Hematopoietic multipotent progenitor cell treated with erythropoietin and hydrocortisone succinate and interleukin-3 and kit ligand, for 6 days (in vitro differentiated cells): ENCODE measurements around the gene B3GNT4.
"Not testable (repeated sequence)": the region's sequence is repeated elsewhere in the genome, so short reads cannot be mapped to it uniquely, and the experiment has no call there.

Source experiments
- DNase-seq: peaks from one replicate; pipeline ENCODE4 v3.0.0-alpha.2; 2015

B3GNT4 gene

DNA sequence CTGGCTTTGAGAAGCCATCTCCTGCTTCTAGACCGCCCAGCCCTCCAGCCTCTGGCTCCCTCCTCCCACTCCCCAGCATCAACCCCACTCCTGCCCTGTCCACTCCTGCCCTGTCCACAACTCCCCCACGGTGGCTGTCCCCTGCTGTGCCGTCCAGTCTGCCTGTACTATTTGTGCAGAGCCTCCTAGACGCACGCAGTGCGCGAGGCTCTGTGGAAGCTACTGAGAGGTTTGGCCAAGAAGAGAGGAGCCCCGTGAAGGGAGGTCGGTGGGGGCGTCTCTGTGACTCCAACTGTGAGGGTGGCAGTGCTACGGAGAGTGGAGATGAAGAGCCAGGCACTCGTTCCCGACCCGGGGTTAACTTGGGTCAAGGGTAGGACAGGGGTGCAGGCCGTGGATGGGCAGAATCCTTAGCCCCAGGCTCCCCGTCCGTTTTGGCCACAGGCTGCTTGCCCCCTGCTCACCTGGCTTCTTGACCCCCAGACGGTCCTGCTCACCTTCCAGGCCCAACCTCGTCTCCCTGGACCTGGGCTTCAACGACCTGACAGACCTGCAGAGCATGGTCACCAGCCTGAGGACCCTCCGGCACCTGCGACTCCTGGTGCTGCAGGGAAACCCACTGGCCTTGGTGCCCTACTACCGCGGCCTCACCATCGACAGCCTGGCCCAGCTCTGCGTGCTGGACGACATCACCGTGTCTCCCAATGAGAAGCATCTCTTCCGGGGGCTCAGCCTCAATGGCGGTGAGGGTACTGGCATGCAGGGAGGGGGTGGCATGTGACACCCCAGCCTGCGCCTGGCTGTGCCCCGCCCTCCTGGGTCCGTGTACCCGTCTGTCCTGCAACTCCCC is 13.7 kb upstream of the B3GNT4 start:
- no peak for DNase-seq

DNA sequence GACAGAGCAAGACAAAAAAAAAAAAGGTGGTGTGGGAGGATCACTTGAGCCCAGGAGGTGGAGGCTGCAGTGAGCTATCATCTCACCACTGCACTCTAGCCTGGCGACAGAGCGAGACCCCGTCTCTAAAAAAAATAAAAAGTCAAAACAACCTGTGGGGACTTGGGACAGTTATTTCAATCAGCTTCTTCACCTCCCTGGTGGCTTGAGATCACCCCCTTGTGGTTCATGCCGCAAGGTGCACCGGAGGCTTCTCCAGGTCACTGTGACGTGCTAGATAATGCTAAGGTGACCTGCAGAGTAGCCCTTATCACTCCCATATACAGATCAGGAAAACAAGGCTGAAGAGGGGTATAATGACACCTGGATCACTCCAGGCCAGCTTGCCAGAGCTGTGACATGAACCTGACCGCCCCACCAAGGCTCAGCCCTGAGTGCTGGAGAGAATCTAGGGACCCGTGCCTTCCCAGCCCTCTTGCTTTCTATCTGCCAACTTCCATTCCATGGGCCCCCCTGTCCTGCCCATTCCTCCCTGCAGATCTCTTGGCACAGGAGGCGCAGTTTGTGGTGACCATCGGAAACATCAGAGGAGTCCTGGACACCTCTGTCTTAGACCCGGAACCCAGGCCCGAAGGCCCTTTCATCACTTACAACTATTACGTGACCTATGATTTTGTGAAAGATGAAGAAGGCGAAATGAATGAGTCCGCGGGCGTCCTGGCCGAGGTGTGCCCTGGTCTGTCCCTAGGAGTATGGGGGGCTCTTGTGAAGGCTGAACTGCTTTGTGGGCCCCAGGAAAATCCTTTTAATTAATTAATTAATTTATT is 12.5 kb upstream of the B3GNT4 start:
- DNase-seq: peak; percentile 85

DNA sequence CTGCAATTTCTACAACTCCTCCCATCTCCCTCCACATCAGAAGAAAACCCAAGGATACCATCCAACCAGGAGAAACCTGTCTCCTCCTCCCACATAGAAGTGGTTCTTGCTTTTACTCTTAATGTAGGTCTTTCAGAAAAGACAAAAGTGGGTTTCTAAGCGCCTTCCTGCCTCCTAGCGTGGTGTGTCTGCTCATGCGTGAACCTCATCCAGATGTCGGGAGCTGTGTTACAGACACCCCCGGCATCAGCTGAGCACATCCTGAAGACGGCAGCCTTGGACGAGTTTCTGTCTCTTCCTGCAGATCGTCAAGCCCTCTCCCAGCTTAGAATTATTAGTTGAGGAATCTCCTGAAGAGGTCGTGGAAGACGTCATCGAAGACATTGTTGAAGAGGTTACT is 11.1 kb upstream of the B3GNT4 start:
- DNase-seq: no peak

DNA sequence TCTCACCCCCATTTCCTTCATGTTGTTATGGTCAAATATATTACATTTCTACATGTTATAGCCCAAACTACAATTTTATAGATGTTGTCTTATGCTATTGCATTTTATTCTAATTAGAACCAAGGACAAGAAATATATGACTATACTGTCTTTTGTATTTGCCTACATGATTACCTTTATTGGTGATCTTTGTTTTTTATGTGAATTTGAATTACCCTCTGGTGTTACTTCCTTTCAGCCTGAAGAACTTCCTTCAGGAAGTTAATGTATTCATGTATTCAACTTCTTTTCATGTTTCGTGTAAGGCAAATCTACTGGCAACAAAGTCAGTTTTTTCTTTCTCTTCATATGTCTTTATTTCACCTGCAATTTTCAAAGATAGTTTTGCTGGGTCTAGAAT is 8.7 kb upstream of the B3GNT4 start:
- no peak for DNase-seq

DNA sequence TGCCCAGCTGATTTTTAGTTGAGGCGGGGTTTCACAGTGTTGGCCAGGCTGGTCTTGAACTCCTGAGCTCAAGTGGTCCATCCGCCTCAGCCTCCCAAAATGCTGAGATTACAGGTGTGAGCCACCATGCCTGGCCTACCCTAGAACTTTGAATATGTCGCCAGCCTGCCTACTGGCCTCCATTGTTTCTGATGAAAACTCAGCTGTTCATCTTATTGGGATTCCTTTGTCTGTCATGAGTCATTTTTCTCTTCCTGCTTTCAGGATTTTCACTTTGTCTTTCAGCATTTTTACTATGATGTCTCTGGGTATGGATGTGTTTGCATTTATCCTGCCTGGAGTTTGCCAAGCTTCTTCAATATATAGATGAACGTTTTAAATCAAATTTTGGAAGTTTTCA is 8.1 kb upstream of the B3GNT4 start:
- no peak for DNase-seq

DNA sequence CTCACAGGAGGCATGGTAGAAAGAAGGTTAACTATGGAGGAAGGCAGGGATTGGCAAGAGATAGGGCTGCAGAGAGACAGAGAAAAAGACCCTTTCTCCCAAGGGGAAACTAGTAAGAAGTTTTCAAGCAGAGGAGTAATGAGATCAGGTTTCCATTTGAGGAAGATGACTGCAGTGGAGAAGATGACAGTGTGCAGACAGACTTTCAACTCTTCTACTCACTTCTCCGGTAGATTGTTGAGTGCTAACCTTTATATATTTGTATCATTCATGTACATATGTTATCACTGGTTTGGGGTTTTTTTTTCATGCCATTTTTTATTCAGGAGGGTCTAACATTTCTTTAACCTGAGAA is 5.9 kb upstream of the B3GNT4 start:
- no peak for DNase-seq

DNA sequence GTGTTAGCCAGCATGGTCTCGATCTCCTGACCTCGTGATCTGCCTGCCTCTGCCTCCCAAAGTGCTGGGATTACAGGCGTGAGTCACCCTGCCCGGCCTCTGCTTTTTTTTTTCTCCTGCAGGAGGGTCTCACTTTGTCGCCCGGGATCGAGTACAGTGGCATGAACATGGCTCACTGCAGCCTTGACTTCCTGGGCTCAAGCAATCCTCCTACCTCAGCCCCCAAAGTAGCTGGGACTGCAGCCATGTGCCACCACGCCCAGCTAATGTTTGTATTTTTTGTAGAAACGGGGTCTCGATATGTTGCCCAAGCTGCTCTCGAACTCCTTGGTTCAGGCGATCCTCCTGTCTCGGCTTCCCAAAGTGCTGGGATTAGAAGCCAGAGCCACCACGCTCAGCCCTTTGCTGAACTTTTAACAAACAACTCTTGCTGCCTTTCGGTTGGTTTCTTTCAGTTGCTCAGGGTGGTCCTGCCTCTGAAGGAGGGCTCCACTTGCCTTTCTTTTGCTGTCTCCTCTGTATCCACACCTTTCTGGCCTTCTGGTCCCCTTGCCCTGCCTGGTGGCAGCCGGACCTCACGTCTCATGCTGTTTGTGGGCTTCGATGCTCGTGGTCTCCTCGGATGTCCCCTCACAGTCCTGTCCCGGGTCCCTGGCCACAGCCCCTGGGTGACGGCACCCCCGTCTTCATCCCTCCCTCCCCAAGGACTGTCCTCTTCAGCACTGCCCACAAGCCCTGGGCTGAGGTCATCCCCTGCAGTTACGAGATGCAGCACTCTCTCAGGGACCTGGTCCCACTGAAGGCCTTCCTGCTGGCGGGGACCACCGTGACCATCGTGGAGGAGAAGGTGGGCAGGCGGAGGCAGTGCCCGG is 3.8 kb upstream of the B3GNT4 start:
- DNase-seq: no peak

DNA sequence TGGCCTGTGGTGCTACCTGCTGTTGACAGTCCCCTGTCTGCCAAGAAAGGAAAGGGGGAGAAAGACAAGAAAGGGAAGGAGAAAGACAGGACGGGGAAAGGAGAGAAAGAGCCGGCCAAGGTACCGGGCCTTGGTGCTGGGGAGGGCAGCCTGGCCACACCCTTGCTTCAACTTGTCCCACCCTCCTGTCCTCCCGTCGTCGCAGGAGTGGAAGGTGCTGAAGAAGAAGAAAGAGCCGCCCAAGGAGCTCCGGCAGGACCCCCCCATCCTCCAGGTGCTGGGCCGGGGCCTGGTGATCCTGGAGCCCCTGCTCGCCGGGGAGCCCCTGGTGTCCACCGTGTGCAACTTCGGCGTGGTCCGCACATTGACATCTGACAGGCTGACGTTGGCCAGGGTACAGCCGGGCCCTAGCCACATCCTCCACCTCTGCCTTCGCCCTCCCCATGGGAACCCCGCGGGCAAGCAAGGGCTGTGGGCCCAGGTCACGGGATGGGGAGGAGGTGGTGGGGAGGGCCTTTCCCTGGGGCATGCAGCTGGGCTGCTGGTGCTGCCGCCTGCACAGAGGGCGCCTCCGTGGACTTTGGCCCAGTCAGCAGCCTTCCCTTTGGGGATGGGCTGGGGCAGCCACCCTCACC is 2.9 kb upstream of the B3GNT4 start:
- no peak for DNase-seq

DNA sequence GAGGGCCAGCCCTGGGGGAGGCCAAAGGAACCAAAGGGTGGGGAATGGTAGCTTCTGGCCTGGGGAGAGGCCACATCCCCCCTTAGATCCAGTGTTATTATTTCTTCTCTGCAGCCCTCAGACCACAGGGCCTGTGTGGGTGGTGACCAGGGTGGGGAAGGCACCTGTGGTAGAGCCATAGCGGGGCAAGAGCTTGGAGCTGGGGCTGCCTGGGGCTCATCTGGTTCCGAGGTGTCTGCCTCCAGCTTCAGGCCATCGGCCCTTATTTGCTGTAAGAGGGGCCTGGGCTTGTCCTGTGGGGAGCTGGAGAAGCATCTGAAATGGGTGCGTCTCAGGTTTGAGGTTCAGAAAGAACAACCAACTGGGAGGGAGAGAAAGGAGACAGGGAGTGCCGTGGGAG is 2.1 kb upstream of the B3GNT4 start:
- DNase-seq: no peak

DNA sequence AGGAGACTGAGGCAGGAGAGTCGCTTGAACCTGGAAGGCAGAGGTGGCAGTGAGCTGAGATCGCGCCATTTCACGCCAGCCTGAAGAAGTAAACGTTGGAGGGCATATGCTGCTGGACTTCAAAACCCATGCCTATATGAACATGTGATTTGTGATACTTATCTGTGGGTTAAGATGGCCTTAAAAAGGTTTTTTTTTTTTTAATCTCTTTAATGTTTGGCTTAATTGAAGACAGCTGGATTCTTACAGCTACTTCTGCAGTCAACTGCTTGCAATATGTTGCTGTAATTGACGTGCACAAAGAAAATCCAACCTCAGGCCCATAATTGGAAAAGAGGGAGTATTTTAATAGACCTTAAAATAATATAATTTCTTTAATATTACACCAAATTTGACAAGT is 1.5 kb upstream of the B3GNT4 start:
- DNase-seq: no peak

DNA sequence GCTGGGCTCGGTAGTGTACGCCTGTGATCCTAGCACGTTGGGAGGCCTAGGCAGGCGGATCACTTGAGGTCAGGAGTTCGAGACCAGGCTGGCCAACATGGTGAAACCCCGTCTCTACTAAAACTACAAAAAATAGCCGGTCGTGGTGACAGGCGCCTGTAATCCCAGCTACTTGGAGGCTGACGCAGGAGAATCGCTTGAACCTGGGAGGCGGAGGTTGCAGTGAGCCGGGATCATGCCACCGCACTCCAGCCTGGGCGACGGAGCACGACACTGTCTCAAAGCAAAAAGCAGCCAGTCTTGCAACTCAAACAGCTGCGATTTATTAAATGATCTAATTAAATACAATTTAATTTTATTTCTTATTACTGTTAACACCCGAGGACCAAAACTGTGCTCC is 698 bp upstream of the B3GNT4 start:
- DNase-seq: not testable (repeated sequence)

DNA sequence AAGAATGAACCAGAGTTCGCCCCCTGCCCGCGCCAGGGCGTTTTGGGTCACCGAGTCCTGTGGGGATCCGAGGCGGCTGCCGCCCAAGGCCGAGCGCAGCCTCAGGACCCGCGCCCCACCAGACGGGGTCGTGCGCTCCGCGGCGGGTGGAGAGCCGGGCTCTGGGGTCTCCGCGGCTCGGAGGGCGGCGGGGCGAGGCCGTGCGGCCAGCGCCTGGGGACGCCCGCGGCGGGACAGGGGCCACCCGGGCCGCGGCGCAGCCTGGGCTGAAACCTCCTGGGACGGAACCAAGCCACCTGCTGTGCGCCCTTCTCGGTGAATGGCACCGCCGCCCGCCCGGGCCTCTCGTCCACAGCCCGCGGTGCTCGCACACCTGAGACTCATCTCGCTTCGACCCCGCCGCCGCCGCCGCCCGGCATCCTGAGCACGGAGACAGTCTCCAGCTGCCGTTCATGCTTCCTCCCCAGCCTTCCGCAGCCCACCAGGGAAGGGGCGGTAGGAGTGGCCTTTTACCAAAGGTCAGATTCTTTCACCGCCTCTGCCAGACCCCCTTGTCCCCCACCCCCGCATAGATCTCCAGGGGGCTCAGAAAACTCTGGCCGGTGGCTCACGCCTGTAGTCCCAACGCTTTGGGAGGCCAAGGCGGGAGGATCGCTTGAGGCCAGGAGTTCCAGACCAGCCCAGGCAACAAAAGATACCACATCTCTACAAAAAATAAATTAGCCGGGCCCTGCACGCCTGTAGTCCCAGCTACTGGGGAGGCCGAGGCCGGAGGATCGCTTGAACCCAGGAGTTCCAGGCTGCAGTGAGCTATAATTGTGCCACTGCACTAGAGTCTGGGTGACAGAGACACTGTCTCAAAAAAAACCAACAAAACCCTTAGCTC is 901 bp downstream of the B3GNT4 start:
- no peak for DNase-seq

DNA sequence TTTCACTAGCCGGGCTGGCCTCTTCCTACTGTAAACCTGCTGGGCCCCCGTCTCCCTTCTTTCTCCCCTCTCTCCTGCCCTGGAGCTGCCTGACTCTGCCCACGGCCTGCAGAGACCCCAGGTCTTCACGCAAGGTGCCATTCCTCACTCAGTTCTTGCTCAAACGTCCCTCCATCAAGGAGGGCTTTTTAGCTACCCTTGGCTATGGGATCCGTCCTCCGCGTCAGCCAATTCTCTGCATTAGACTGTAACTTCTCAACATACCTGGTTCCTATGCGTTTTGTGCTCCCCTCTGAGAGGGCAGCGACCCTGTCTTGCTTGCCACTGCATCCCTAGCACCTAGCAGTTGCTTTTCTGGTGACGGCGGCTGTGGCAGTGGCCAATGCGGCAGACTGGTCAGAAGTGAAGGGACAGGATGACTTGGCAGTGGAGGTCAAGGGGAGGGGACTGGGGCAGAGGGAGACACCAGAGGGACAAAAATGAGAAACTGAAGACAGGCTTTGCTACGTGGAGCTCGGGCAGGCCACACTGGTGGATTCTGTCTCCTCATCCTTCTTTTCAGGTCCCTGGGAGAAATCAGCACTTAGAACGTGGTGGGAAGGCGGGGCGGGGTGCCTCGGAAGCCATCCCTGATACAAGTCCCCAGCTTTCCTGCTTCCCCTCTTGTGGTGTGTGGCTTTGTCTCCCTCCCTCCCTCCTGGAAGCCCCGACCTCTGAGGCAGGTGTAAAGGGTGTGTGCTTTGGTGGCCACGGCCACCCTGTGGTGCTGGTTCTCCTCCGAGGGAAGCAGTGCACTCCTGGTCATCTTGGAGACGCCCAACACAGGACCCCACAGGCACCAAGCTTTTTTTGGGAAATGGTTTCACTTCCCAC is 1.8 kb downstream of the B3GNT4 start:
- no peak for DNase-seq

DNA sequence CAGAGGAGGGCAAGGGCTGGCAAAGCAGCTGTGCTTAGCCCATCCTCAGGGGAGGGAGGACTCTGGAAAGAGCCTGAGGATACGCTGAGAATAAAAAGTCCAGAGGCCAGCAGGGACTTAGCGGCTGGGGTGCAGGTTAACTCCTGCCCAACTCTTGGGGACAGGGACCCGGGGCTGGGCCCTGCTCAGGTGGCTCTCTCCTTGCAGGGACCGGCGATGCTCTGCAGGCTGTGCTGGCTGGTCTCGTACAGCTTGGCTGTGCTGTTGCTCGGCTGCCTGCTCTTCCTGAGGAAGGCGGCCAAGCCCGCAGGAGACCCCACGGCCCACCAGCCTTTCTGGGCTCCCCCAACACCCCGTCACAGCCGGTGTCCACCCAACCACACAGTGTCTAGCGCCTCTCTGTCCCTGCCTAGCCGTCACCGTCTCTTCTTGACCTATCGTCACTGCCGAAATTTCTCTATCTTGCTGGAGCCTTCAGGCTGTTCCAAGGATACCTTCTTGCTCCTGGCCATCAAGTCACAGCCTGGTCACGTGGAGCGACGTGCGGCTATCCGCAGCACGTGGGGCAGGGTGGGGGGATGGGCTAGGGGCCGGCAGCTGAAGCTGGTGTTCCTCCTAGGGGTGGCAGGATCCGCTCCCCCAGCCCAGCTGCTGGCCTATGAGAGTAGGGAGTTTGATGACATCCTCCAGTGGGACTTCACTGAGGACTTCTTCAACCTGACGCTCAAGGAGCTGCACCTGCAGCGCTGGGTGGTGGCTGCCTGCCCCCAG is 2.8 kb downstream of the B3GNT4 start:
- DNase-seq: no peak

DNA sequence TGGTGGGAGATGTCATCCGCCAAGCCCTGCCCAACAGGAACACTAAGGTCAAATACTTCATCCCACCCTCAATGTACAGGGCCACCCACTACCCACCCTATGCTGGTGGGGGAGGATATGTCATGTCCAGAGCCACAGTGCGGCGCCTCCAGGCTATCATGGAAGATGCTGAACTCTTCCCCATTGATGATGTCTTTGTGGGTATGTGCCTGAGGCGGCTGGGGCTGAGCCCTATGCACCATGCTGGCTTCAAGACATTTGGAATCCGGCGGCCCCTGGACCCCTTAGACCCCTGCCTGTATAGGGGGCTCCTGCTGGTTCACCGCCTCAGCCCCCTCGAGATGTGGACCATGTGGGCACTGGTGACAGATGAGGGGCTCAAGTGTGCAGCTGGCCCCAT is 3.5 kb downstream of the B3GNT4 start:
- no peak for DNase-seq

DNA sequence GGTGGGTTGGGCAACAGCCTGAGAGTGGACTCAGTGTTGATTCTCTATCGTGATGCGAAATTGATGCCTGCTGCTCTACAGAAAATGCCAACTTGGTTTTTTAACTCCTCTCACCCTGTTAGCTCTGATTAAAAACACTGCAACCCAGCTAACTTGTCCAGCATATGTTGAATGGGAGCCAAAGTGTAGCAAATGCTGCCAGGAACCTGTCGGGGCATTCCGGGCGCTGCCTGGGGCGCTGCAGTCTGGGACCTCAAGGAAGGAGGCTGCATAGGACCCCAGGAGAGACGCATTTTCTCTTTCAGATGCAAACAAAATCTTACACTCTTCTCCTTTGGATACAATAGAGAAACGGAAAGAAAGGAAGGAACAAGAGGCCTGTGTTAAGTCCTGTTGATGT is 3.9 kb downstream of the B3GNT4 start:
- DNase-seq: no peak

DNA sequence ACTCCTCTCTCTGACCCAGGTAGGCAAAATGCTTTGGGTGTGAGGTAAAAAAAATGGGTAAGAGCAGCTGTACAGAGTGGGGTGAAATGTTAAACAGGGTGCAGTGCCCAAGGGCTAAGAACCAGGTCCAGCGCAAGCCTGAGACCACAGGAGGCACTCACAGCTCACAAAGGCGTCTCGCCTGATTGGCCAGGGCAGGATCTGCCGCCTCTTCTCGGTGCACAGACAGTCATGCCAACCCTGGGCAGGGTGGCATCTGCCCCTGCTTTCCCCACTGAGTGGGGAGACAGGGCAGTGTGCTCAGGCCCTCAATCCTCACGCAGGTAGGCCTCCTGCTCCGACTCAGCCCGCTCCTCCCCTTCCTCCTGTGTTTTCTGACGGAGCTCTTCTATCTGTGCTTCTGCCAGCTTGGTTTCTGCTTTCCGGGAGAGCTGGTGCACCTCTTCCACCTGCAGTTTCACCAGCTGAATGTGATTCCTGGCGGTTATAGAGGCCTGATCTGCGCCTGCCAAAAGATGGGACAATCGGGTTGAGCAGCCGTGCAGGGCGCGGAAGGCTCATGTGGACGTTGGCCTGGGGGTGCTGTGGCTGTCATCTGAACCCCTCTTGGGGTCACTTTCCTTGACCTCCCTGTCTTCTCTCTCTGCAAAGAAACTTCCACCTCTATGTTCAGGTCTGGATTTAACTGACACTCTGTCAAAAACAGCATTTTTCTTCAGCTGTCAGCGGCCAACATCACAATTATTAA is 4.7 kb downstream of the B3GNT4 start:
- no peak for DNase-seq

DNA sequence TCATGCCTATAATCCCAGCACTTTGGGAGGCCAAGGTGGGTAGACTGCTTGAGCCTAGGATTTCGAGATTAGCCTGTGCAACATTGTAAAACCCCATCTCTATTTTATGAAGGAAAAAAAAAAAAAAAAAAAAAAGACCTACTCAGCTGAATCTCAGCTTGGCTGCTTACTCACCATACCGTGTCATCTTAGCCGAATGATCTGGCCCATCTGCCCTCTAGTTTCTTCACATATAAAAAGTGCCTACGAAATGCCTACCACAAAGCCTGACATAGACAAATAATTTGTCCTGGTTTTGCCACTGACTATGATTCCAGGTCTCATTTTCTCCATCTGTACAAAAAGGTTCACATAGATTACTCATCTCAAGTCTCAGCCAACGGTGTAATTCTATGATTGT is 12.3 kb downstream of the B3GNT4 start:
- no peak for DNase-seq

DNA sequence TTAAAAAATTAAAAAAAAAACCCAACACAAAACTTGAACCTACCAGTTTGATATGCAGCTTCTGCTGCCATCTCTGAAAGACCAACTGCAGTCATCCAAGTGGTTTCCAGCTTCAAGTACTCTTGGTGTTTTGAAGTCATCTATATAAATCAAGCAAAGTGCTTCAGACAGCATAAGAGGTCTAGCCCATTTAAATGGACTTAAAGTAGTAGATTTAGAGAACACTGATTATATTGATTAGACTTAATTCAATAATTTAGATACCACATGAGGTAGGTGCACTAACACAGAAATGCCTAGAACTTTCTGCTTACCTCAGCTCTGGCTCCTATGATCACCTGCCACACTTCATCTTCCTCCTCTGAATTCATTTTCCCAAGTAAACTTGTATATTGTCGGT is 12.9 kb downstream of the B3GNT4 start:
- no peak for DNase-seq
